Activated naive CD4-positive, alpha-beta T cell treated with anti-CD3 and anti-CD28 coated beads, Interleukin-2, amount 50 U/mL, for 16 hours (primary cell): ENCODE results near the gene OTUD7B.
"Not testable (repeated sequence)": the region's sequence is repeated elsewhere in the genome, so short reads cannot be mapped to it uniquely, and the experiment has no call there.

Source experiments
- DNase-seq: peaks from one replicate; pipeline ENCODE4 v3.0.0-alpha.2; 2020

OTUD7B gene

GRCh38 chr1:149942885-149943284 is 67.6 kb downstream of the OTUD7B start:
- DNase-seq, result no peak

GRCh38 chr1:149942207-149942606 is 68.3 kb downstream of the OTUD7B start:
- DNase-seq, result no peak

GRCh38 chr1:149940427-149940826 is 70.1 kb downstream of the OTUD7B start:
- no peak for DNase-seq

- not testable (repeated sequence) for DNase-seq
Measured at GRCh38 chr1:149938668-149939003, 71.9 kb downstream of the OTUD7B start.

GRCh38 chr1:149937759-149938158 is 72.8 kb downstream of the OTUD7B start:
- DNase-seq, result no peak

GRCh38 chr1:149936992-149937705 is 73.4 kb downstream of the OTUD7B start:
- no peak for DNase-seq

- DNase-seq, result no peak
Measured at GRCh38 chr1:149936170-149936991, 74.1 kb downstream of the OTUD7B start, which contains the start of gene MTMR11. MTMR11 (minus strand) TSS chr1:149936879; CDS start chr1:149936647, 232 bp downstream.

- no peak for DNase-seq
Measured at GRCh38 chr1:149934356-149934755, 76.2 kb downstream of the OTUD7B start.

GRCh38 chr1:149933208-149933607 is 77.3 kb downstream of the OTUD7B start:
- no peak for DNase-seq

- no peak for DNase-seq
Measured at GRCh38 chr1:149932474-149932873, 78.1 kb downstream of the OTUD7B start.

- no peak for DNase-seq
Measured at GRCh38 chr1:149931212-149931790, 79.2 kb downstream of the OTUD7B start.

- no peak for DNase-seq
Measured at GRCh38 chr1:149929856-149930255, 80.7 kb downstream of the OTUD7B start.

GRCh38 chr1:149928401-149928724 is 82.2 kb downstream of the OTUD7B start:
- no peak for DNase-seq

GRCh38 chr1:149927563-149928400 is 82.7 kb downstream of the OTUD7B start, which contains the start of gene SF3B4:
SF3B4 (minus strand) TSS chr1:149927803; CDS start chr1:149927759, 44 bp downstream.
- DNase-seq, result peak; percentile 96

GRCh38 chr1:149927056-149927562 is 83.4 kb downstream of the OTUD7B start:
- DNase-seq, result no peak

GRCh38 chr1:149926296-149926695 is 84.2 kb downstream of the OTUD7B start:
- DNase-seq, result no peak

GRCh38 chr1:149925751-149926150 is 84.8 kb downstream of the OTUD7B start:
- no peak for DNase-seq

- no peak for DNase-seq
Measured at GRCh38 chr1:149925345-149925744, 85.2 kb downstream of the OTUD7B start.

GRCh38 chr1:149923626-149924025 is 86.9 kb downstream of the OTUD7B start:
- no peak for DNase-seq

- DNase-seq, result peak; percentile 52
Measured at GRCh38 chr1:149917571-149918144, 92.9 kb downstream of the OTUD7B start, which contains the start of gene SV2A. SV2A (minus strand) TSS chr1:149917844; CDS start chr1:149913840, 4,004 bp downstream.

- DNase-seq, result no peak
Measured at GRCh38 chr1:149916898-149917252, 93.7 kb downstream of the OTUD7B start.

- no peak for DNase-seq
Measured at GRCh38 chr1:149916193-149916897, 94.2 kb downstream of the OTUD7B start.
